ENCODE results near the gene PDIK1L.
"Not testable (repeated sequence)": the region's sequence is repeated elsewhere in the genome, so short reads cannot be mapped to it uniquely, and the experiment has no call there.

Gene PDIK1L

GRCh38 chr1:26089125-26089524 is 22.5 kb upstream of the PDIK1L start:
- in situ Hi-C loops (cut with HindIII; ENCODE audit: low sequenced_read_pairs), result no loop called here

GRCh38 chr1:26090893-26091292 is 20.7 kb upstream of the PDIK1L start:
- in situ Hi-C loops (cut with HindIII; ENCODE audit: low sequenced_read_pairs), result no loop called here

GRCh38 chr1:26092422-26092821 is 19.2 kb upstream of the PDIK1L start:
- in situ Hi-C loops (cut with HindIII; ENCODE audit: low sequenced_read_pairs), result no loop called here

- in situ Hi-C loops (cut with HindIII; ENCODE audit: low sequenced_read_pairs), result not testable (repeated sequence)
These were observed 18.1 kb upstream of the PDIK1L start for GRCh38 chr1:26093569-26093968.

GRCh38 chr1:26094076-26094669 is 17.5 kb upstream of the PDIK1L start:
- in situ Hi-C loops (cut with HindIII; ENCODE audit: low sequenced_read_pairs), result no loop called here

- in situ Hi-C loops (cut with HindIII; ENCODE audit: low sequenced_read_pairs), result no loop called here
These were observed 16.8 kb upstream of the PDIK1L start for GRCh38 chr1:26094677-26095383.

GRCh38 chr1:26096471-26096870 is 15.2 kb upstream of the PDIK1L start:
- in situ Hi-C loops (cut with HindIII; ENCODE audit: low sequenced_read_pairs), result no loop called here

- in situ Hi-C loops (cut with HindIII; ENCODE audit: low sequenced_read_pairs), result no loop called here
These were observed 13.9 kb upstream of the PDIK1L start for GRCh38 chr1:26097696-26098095.

- in situ Hi-C loops (cut with HindIII; ENCODE audit: low sequenced_read_pairs), result no loop called here
These were observed 13.0 kb upstream of the PDIK1L start for GRCh38 chr1:26098602-26099001.

- in situ Hi-C loops (cut with HindIII; ENCODE audit: low sequenced_read_pairs), result loop anchor here (5.0 to 10.0 kb wide), 3 partner anchors 42 to 105 kb away; partner anchors contain the start of gene PAFAH2
These were observed 11.8 kb upstream of the PDIK1L start for GRCh38 chr1:26099780-26100179.

GRCh38 chr1:26100204-26100603 is 11.4 kb upstream of the PDIK1L start:
- in situ Hi-C loops (cut with HindIII; ENCODE audit: low sequenced_read_pairs), result loop anchor here (5.0 to 10.0 kb wide), 3 partner anchors 43 to 105 kb away; partner anchors contain the start of gene PAFAH2

- in situ Hi-C loops (cut with HindIII; ENCODE audit: low sequenced_read_pairs), result loop anchor here (5.0 to 10.0 kb wide), 3 partner anchors 45 to 107 kb away; partner anchors contain the start of gene PAFAH2
These were observed 9.5 kb upstream of the PDIK1L start for GRCh38 chr1:26102119-26102518.

GRCh38 chr1:26102526-26102925 is 9.1 kb upstream of the PDIK1L start:
- in situ Hi-C loops (cut with HindIII; ENCODE audit: low sequenced_read_pairs), result loop anchor here (5.0 to 10.0 kb wide), 3 partner anchors 45 to 108 kb away; partner anchors contain the start of gene PAFAH2

GRCh38 chr1:26105226-26105548 is 6.4 kb upstream of the PDIK1L start:
- in situ Hi-C loops (cut with HindIII; ENCODE audit: low sequenced_read_pairs), result loop anchor here (10.0 kb wide), 1 partner anchor 110 kb away; the partner anchor contains the start of gene PAFAH2

- in situ Hi-C loops (cut with HindIII; ENCODE audit: low sequenced_read_pairs), result loop anchor here (10.0 kb wide), 1 partner anchor 115 kb away; the partner anchor contains the start of gene PAFAH2
These were observed 2.1 kb upstream of the PDIK1L start for GRCh38 chr1:26109229-26110164.

- in situ Hi-C loops (cut with HindIII; ENCODE audit: low sequenced_read_pairs), result no loop called here
These were observed 694 bp upstream of the PDIK1L start for GRCh38 chr1:26110731-26111529.

- in situ Hi-C loops (cut with HindIII; ENCODE audit: low sequenced_read_pairs), result no loop called here
These were observed 767 bp downstream of the PDIK1L start for GRCh38 chr1:26112407-26112775.

GRCh38 chr1:26114165-26114927 is 2.7 kb downstream of the PDIK1L start:
- in situ Hi-C loops (cut with HindIII; ENCODE audit: low sequenced_read_pairs), result no loop called here

- in situ Hi-C loops (cut with HindIII; ENCODE audit: low sequenced_read_pairs), result no loop called here
These were observed 8.4 kb downstream of the PDIK1L start for GRCh38 chr1:26119892-26120608.

Measured in DLD1 (cell line).